K562 (cell line): ENCODE data around the gene N4BP2L1. TPM values are rescaled to one million over a fixed set of nuclear protein-coding genes. Genes with fewer than 3 reads are reported as not detected.

Experiments
- ATAC-seq: fragments of 200-7000 bp; cut with Tn5 transposase; 3 replicates; pipeline ENCODE4 v1.9.1; 2020; ENCODE audit warnings: moderate library complexity
- Bru-seq: library from RNA; stranded (reverse); fragments of 400-500 nt; gene quantifications from one replicate; lab custom pipeline; 2021; lab: Mats Ljungman, UMichigan
- BruChase-seq, 2 experiments: library from RNA; stranded (reverse); fragments of 400-500 nt; gene quantifications; one replicate each; lab custom pipeline; 2021; lab: Mats Ljungman, UMichigan
- BruUV-seq: library from RNA; stranded (reverse); fragments of 400-500 nt; replicated peaks from 2 replicates; lab custom pipeline; 2021; lab: Mats Ljungman, UMichigan
- CTCF ChIA-PET: fragments of 300-600 bp; formaldehyde crosslinking; extraction: SDS; loops from one replicate; lab custom pipeline; 2021; ENCODE audit warnings: low intra/inter-chr PET ratio; lab: Yijun Ruan, JAX
- POLR2A ChIA-PET: fragments of 300-600, 350-650 bp; sonication (Branson Sonifier 250); formaldehyde crosslinking; extraction: SDS; loops from one replicate; lab custom pipeline; 2021; ENCODE audit warnings: antibody characterized with exemption, inconsistent platforms; lab: Yijun Ruan, JAX
- DNase-seq, 4 experiments: peaks; one replicate each; pipeline versions ENCODE4 v3.0.0 to v3.0.0-alpha.2; 2011 to 2018; ENCODE audit warnings: low spot score in 3 of 4, mixed read lengths in 3 of 4; ENCODE audit errors: extremely low read depth in 1 of 4
- FAIRE-seq: peaks from 2 replicates; lab custom pipeline; 2011; peaks lifted over from hg19 to GRCh38; lab: Jason Lieb, UNC
- H2AFZ ChIP-seq: 2 replicates; pipeline ENCODE4 v1.6.0; 2011; ENCODE audit warnings: low read depth, low read length, control low read depth, inconsistent platforms
- H3K27ac ChIP-seq: fragments of 200-600 bp; 3 replicates; pipeline ENCODE4 v1.8.0; 2011; ENCODE audit warnings: low read depth, mild to moderate bottlenecking, control low read depth, inconsistent platforms, low read length, moderate library complexity, mixed read lengths; ENCODE audit errors: extremely low read depth
- H3K27me3 ChIP-seq, 2 experiments: fragments of 300-600 bp in 1 of 2; 2 replicates in 1 of 2; 3 replicates in 1 of 2; pipeline versions ENCODE4 v1.6.0 to v1.8.0; 2011; ENCODE audit warnings: inconsistent platforms in 2 of 2, low read length in 2 of 2, mild to moderate bottlenecking in 1 of 2, mixed read lengths in 1 of 2, moderate library complexity in 1 of 2; ENCODE audit not compliant: control insufficient read depth in 2 of 2, insufficient read depth in 2 of 2
- H3K36me3 ChIP-seq: fragments of 300-600 bp; 3 replicates; pipeline ENCODE4 v1.8.0; 2011; ENCODE audit warnings: mild to moderate bottlenecking, low read length, inconsistent platforms; ENCODE audit not compliant: control insufficient read depth, insufficient read depth
- H3K4me1 ChIP-seq, 2 experiments: fragments of 200-600 bp in 1 of 2; replicated peaks in 1 of 2; 2 replicates in 1 of 2; 3 replicates in 1 of 2; pipeline versions ENCODE4 v1.5.1 to v1.8.0; 2011; ENCODE audit warnings: inconsistent platforms in 2 of 2, low read length in 2 of 2, mild to moderate bottlenecking in 1 of 2, mixed read lengths in 1 of 2, moderate library complexity in 1 of 2; ENCODE audit not compliant: control insufficient read depth in 2 of 2, insufficient read depth in 2 of 2
- H3K4me2 ChIP-seq: 2 replicates; pipeline ENCODE4 v1.6.1; 2011; ENCODE audit warnings: low read length, control low read depth, inconsistent platforms, mixed read lengths; ENCODE audit not compliant: insufficient read depth
- H3K4me3 ChIP-seq: fragments of 200-600 bp; sonication (generic), shearing (Covaris generic); 2 replicates; pipeline ENCODE4 v1.5.1; 2016; ENCODE audit warnings: control low read depth, inconsistent platforms
- H3K79me2 ChIP-seq: fragments of 200-600 bp; 3 replicates; pipeline ENCODE4 v1.8.0; 2011; ENCODE audit warnings: low read length, inconsistent platforms; ENCODE audit not compliant: control insufficient read depth, insufficient read depth
- H3K9ac ChIP-seq, 2 experiments: 2 replicates each; pipeline versions ENCODE4 v1.6.0 to v1.6.1; 2011; ENCODE audit warnings: low read depth in 2 of 2, low read length in 2 of 2, control low read depth in 1 of 2, inconsistent platforms in 1 of 2, mild to moderate bottlenecking in 1 of 2, mixed read lengths in 1 of 2; ENCODE audit not compliant: insufficient read depth in 1 of 2
- H3K9me1 ChIP-seq: one replicate; pipeline ENCODE4 v1.6.0; 2011; ENCODE audit warnings: inconsistent platforms, mild to moderate bottlenecking, low read length, moderate library complexity; ENCODE audit not compliant: control insufficient read depth, insufficient read depth
- H3K9me3 ChIP-seq: replicated peaks from 2 replicates; pipeline ENCODE4 v1.5.1; 2011; ENCODE audit warnings: low read depth, low read length, inconsistent platforms; ENCODE audit not compliant: control insufficient read depth, insufficient read depth
- H4K20me1 ChIP-seq: replicated peaks from 2 replicates; pipeline ENCODE4 v1.6.1; 2011; ENCODE audit warnings: low read length, inconsistent platforms, mixed read lengths; ENCODE audit not compliant: control insufficient read depth, insufficient read depth
- MBD2 ChIP-seq: sonication (generic); IDR thresholded peaks from 2 replicates; pipeline ENCODE4 v1.6.1; 2016; ENCODE audit warnings: low read depth, borderline replicate concordance
- POLR2A ChIP-seq: fragments of 450-650 bp; conservative IDR thresholded peaks from 2 replicates; pipeline ENCODE4 v1.6.1; 2016
- WGBS: fragments of 100-300 bp; shearing (Covaris generic); methylation state at CpG from one replicate; pipeline ENCODE4 v1.1.6; 2016; ENCODE audit warnings: low coverage, mixed read lengths; ENCODE audit not compliant: insufficient coverage; ENCODE audit errors: missing lambda C conversion rate; 5-methylcytosine and 5-hydroxymethylcytosine counted together
- in situ Hi-C: fragments of 300-500 bp; cut with MboI; formaldehyde crosslinking; loops from 4 replicates; pipeline ENCODE4 v1.15.0; 2018; ENCODE audit warnings: inconsistent platforms, mixed read lengths
- intact Hi-C: fragments of 100-400 bp; cut with micrococcal nuclease; formaldehyde crosslinking; loops from 2 replicates; pipeline ENCODE4 v1.14.2; 2022
- long read RNA-seq, 3 experiments: library from polyadenylated mRNA in 2 of 3; library from RNA in 1 of 3; unstranded in 2 of 3; stranded (forward) in 1 of 3; transcript quantifications; one replicate each; pipeline ENCODE4 v2.0.0, GENCODE V29; 2019 to 2022
- polyA minus RNA-seq, 3 experiments: library from RNA; depleted of rRNA, polyadenylated mRNA; stranded (reverse); fragments of >200 nt; gene quantifications; 2 replicates each; pipeline ENCODE4 v1.2.3, GENCODE V29; 2011
- polyA plus RNA-seq, 8 experiments: library from polyadenylated mRNA; depleted of rRNA in 4 of 8; stranded (reverse) in 5 of 8; unstranded in 3 of 8; fragments of >200 nt; fragmentation: Nextera tagmentation in 2 of 8; fragmentation: Illumina TruSeq in 1 of 8; extraction: Ambion mirVana in 2 of 8; extraction: Trizol in 1 of 8; gene quantifications; 2 replicates each; pipeline versions ENCODE4 v1.2.1 to v1.2.3, GENCODE V29; 2011 to 2014; ENCODE audit warnings: inconsistent platforms in 1 of 8, missing spikeins in 1 of 8
- total RNA-seq, 7 experiments: library from RNA; depleted of rRNA in 6 of 7; stranded (reverse); fragments of >200 nt in 6 of 7; fragmentation: Illumina TruSeq in 2 of 7; extraction: Trizol in 2 of 7; gene quantifications; 2 replicates each; pipeline versions ENCODE4 v1.2.1 to v1.2.3, GENCODE V29; 2011 to 2021; ENCODE audit warnings: low replicate concordance in 1 of 7
- TF ChIP-seq, protein P1 (sequence below): sonication (generic); formaldehyde crosslinking; IDR thresholded peaks from 2 replicates; pipeline ENCODE4 v1.9.0; 2022; ENCODE audit warnings: mild to moderate bottlenecking, missing genetic modification reagents
- TF ChIP-seq, protein P2 (sequence below): fragments of 450-650 bp; conservative IDR thresholded peaks from 2 replicates; pipeline ENCODE4 v1.6.1; 2016; ENCODE audit warnings: missing genetic modification characterization, low read depth, mild to moderate bottlenecking, missing compliant biosample characterization, moderate library complexity

N4BP2L1 gene
- 0.49 TPM in 1 of 2 replicates, not detected in the other for total RNA-seq (2011; cell fraction: chromatin; rRNA removed; ENCODE audit: low replicate concordance)
- 0.17 TPM in 1 of 2 replicates, not detected in the other for total RNA-seq (2011; cell fraction: nucleolus; rRNA removed)
- total RNA-seq (2011; cell fraction: nucleoplasm; rRNA removed) = 0.51 and 0.53 TPM in 2 replicates
- not detected in 2 replicates for total RNA-seq (2014; rRNA removed)
- total RNA-seq (2014; rRNA removed; fragmentation: Illumina TruSeq; extraction: Trizol) = 0.11 and 0.35 TPM in 2 replicates
- total RNA-seq (2015; rRNA removed; fragmentation: Illumina TruSeq; extraction: Trizol) = 0.23 and 0.33 TPM in 2 replicates
- 0.29 and 0.36 TPM in 2 replicates for total RNA-seq (2021)
- 0.11 TPM in 2 replicates for polyA plus RNA-seq (2011; rRNA removed)
- polyA plus RNA-seq (2011; cell fraction: cytosol; rRNA removed) = 0.01 TPM in 1 of 2 replicates, not detected in the other
- polyA plus RNA-seq (2011; cell fraction: nucleus; rRNA removed) = 0.20 and 0.41 TPM in 2 replicates
- polyA plus RNA-seq (2012) = 0.14 and 0.39 TPM in 2 replicates
- polyA plus RNA-seq (2014; fragmentation: Illumina TruSeq; extraction: Trizol) = 0.06 TPM in 2 replicates
- under 1 TPM; 0.11 to 0.20 TPM for polyA plus RNA-seq (2014; fragmentation: Nextera tagmentation; extraction: Ambion mirVana)
- 0.11 and 0.24 TPM in 2 replicates for polyA plus RNA-seq (2014; rRNA removed)
- polyA minus RNA-seq (2011; rRNA and poly(A)+ RNA removed) = 0.15 TPM in 1 of 2 replicates, not detected in the other
- not detected in 2 replicates for polyA minus RNA-seq (2011; cell fraction: cytosol; rRNA and poly(A)+ RNA removed)
- polyA minus RNA-seq (2011; cell fraction: nucleus; rRNA and poly(A)+ RNA removed) = not detected in 2 replicates
- Bru-seq, nascent RNA = percentile 25 among the genes with signal in this experiment
- percentile 33 among the genes with signal in this experiment for BruChase-seq, experiment 1, labeled RNA remaining after a 2-hour chase
- BruChase-seq, experiment 2, labeled RNA remaining after a 6-hour chase = percentile 31 among the genes with signal in this experiment
- long read RNA-seq, experiment 1 = 0 reads
- long read RNA-seq, experiment 2 = 0 reads
- long read RNA-seq, experiment 3 = 0 reads

DNA sequence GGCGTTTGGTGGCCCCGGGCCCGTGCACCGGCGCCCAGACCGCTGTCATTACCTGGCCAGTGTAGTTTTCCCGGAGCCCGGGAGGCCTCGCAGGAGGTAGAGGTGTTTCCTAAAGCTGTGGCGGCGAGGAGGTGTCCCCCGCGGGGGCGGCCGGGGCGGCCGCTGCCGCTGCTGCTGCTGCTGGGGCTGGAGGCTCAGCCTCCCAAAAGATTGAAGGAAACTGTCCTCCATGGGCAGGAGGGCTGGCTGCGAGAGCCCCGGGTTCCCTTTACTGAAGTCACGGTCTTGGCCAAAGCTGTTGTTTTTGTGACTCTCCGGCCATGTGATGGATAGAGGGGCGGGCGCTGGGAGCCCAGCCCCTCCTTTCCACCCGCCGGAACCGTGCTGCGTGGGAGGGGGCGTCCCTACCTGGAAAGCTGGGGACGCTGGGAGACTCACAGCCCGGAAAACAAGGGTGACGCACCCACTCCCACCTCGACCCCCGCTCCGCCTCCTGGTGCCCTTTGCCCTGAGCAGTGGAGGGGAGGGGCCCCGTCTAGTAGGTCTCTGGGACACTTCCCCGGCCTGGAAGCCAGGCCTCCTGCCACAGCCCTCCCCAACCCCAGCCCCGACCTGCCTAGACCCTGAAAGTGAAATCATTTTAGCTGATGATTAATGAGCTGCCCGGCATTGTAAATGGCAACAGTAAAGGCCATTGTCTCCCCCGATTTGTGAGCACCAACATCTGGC lies at the start of gene N4BP2L1:
Gene N4BP2L1, minus strand, starts transcription at position 279 of the 729 bp plus-strand sequence. Its CDS starts 48 bp downstream, at position 231.
- in situ Hi-C loops = no loop called here
- peaks cover 0 to 6% of the 10 kb centered on the region in 2 experiments; a peak in 3 of 5 replicates for H3K4me1 ChIP-seq
- TF ChIP-seq, protein P1, sequence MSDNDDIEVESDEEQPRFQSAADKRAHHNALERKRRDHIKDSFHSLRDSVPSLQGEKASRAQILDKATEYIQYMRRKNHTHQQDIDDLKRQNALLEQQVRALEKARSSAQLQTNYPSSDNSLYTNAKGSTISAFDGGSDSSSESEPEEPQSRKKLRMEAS (CRISPR knock-in tag) = no peak
- TF ChIP-seq, protein P2, sequence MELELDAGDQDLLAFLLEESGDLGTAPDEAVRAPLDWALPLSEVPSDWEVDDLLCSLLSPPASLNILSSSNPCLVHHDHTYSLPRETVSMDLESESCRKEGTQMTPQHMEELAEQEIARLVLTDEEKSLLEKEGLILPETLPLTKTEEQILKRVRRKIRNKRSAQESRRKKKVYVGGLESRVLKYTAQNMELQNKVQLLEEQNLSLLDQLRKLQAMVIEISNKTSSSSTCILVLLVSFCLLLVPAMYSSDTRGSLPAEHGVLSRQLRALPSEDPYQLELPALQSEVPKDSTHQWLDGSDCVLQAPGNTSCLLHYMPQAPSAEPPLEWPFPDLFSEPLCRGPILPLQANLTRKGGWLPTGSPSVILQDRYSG = no peak
- TF ChIP-seq POLR2A (no peak), MBD2 (no peak)
- TF ChIP-seq, all 486 proteins: peak for 0
- DNase-seq (no peak), FAIRE-seq (no peak), ATAC-seq (no peak)
- Histone ChIP-seq H3K27ac (no peak within 1 kb of the TSS), H3K79me2 (no peaks in the 10 kb centered on the region), H3K4me3 (no peak within 1 kb of the TSS), H3K27me3 (no peaks in the 10 kb centered on the region), H3K36me3 (no peaks in the 10 kb centered on the region), H3K9ac (no peak within 1 kb of the TSS), H3K9me1 (no peaks in the 10 kb centered on the region), H3K9me3 (no peaks in the 10 kb centered on the region; the same call in none of the 2 replicates), H4K20me1 (no peaks in the 10 kb centered on the region), H2AFZ (no peak within 1 kb of the TSS), H3K4me2 (no peak within 1 kb of the TSS)
- ChIA-PET POLR2A (interaction anchor here (0.6 to 1.8 kb wide), 2 partner anchors 13 to 1066 kb away, joined by 3 to 5 read pairs; no protein-coding TSS in a partner anchor), CTCF (no interaction called here)
- intact Hi-C loops = no loop called here
- BruUV-seq = no TSS peak
- WGBS = 81% methylated on average over 3 of the region's 40 CpGs
